HG02642 (cell line): ENCODE results near the gene WIPF1.

ENCODE experiments used
- ATAC-seq: cut with Tn5 transposase; IDR thresholded peaks from one replicate; pipeline ENCODE4 v1.9.1; 2021; ENCODE audit warnings: mild to moderate bottlenecking; ENCODE audit not compliant: unreplicated experiment, poor library complexity

The WIPF1 gene

DNA sequence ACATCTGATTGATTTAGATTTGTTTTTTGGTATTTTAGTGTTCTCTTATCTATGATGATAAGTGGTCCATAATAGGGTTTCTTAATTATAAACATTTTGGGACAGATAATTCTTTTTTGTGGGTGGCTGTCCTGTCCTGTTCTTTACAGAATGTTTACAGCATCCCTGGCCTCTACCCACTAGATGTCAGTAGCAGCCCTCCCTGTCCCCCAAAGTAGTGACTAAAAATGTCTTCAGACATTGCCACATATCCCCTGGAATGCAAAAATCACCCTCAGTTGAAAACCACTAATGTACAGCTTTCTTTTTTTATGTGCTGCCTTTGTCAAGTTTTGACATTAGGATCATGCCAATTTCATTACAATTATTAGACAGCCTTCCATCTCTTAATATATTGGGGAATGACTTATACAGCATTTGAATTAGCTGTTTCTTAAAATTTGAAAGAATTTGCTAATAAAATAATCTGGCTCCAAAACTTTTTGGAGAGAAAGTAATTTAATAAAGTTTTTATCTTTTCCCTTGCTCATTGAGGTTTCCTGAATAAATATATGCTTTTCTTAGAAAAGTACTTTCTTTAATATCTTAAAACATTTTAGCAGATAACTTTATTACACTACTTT is 19.5 kb downstream of the WIPF1 start:
- peak; percentile 54 for ATAC-seq

DNA sequence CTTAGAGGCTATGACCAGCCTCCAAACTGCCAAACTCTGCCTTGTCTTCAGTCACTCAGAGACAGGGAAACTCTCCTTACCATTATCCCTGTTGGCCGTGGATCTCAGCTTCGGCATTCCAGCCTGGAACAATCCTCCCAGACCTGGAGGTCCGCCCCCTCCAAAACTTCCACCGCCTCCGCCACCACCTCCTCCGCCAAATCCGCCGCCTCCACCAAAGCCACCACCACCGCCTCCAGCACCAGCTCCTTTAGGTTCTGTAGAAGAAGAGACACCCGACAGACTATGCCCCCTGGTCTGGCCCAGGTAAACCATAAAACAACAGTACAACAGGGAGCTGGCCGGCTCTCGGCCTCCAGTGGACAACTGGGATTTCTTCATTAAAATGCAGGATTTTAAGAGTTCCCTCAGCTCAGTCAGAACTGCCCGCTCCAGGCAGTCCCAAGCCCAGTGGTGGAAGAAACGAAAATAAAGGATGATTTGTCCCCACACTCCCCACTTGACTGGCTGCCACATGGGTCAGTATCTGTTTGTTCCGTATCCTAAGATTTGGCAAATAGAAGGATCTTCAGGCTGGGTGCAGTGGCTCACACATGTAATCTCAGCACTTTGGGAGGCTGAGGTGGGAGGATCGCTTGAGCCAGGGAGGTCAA is 22.4 kb downstream of the WIPF1 start:
- ATAC-seq = no peak

DNA sequence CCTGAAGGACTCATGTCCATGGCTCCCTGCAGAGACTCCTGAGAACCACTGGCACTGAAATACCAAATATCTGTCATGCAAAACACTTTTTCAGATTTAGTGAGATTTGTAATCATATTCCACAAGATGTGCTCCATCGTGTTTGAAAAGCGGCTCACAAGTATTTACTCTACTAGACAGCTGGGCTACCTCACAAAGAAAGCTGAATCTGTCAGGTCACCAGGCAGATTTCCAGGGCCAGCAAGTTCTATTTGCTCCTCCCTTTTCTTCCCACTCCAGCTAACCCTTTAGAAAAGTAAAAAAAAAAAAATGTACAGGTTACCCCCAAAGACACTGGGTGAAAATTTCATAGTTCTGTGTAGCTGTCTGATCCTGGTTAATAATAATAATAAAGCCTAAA is 22.9 kb downstream of the WIPF1 start:
- ATAC-seq = no peak

DNA sequence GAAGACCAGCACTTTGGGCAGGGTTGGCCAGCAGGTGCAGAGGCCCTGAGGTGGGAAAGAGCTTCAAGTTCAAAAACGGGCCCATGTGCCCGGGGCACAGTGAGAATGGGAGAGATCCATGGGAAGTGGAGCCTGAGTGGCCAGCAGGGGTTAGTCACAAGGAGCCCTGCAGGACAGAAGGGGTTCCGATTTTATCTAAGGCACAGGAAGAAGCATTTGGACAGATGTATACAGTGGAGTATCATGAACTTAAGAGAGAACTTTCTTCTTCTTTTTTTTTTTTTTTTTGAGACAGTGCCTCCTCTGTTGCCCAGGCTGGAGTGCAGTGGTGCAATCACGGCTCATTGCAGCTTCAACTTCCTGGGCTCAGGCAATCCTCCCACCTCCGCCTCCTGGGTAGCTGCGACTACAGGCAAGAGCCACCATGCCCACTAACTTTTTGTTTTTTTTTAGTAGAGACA is 24.0 kb downstream of the WIPF1 start:
- no peak for ATAC-seq

DNA sequence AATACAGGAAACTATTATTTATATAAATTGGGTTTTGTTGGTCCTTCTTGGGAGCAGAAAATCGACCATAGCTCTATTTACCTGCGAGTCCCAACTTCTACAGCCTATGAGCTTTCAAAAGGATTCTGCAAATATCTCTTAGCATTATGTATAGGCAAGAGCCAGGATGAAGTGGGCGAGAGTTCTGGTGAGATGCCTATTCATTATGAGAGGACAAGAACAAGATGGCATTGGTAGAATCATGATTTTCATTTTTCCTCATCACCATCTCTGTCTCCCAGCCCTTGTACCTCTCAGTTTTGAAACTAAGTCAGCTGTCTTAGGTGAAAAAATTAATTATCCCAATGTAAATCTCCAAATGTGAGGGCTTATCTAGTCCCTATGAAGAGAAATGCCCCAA is 25.0 kb downstream of the WIPF1 start:
- ATAC-seq = no peak

DNA sequence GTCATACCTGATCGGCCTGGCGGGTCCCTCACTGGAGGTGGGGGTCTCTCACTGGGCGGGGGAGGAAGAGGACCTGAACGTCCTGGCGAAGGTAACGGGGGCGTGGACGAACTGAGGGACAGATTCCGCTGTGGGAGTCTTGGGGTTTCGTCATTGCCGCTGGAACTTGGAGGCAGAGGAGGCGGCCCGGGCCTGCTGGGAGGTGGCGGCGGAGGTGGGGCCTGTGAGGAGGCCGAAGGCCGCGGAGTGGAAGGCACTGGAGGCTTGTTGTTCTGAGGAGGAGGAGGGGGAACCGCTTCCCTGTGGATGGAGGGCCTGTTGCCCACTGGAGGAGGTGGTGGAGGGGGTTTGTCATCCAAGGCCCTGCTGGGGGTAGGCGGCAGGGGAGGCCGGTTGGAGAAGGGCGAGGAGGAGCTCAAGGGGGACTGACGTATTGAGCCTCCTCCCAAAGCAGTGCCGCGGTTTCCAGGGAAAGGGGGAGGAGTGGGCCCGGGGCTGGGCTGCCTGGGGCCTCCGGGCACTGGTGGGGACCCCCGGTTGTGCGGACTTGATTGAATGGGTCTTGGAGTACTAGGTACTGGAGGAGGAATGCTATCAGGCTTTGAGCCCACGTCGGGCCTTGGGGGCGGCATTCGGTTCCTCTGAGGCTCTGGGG is 25.8 kb downstream of the WIPF1 start:
- no peak for ATAC-seq

DNA sequence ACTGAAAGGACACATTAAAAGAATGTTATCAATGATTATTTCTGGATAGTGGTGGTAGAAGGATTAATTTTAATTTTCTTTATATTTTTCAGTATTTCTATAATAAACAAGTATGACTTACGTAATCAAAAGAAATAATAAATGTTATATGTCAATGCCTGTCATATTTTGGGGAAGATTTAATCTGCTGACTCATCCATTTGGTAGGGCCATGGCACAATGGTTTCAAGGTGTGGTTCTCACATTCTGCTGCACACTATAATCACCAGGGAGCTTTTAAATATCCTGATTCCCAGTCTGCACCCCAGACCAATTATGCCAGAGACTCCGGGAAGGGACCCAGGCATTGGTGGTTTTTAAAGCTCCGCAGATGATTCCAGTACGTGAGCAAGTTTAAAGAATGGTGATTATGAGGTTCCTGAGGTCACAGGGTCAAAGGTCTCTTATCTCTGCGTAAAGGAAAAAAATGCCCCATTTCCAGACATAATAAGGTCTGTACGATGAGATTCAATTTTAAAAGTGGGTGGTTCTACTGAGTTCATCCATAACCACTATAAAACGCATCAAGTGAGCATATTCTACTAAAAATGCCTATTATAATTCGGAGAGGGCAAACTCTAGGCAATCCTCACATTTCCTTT is 27.2 kb downstream of the WIPF1 start:
- no peak for ATAC-seq

DNA sequence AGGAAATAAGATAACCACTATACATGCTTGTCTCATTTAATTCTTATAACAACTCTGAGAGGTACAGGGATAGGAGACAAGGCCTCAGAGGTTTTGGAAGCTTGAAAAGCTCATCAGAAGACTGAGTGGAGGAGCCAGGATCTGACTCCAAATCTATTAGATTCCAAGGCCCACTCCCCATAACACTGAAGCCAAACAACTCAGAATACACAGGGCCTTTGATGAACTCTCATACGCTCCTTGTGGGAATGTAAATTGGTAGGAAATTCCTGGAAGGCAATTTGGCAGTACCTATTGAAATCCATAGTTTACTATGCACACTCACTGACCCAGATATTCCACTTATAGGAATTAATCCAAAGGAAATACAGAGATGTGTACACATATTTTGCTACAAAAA is 27.9 kb downstream of the WIPF1 start:
- no peak for ATAC-seq

DNA sequence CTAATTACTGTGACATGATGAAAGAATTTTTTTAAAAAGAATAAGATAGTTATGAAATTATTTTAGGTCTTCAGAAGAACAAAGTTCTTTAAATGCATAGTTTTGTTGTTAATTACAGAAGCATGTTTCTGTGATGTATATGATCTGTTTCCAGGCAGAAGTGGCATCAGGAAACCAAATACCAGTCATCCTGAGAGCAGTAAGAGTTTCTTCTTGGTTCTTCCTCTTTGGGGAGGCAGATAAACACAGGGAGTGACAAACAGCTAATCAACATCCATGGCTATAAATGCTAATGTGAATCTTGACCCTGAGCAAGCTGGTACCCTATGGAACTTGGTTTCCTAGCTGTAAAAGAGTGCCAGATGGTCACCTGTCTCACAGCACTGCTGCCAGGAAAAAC is 29.2 kb downstream of the WIPF1 start:
- no peak for ATAC-seq

DNA sequence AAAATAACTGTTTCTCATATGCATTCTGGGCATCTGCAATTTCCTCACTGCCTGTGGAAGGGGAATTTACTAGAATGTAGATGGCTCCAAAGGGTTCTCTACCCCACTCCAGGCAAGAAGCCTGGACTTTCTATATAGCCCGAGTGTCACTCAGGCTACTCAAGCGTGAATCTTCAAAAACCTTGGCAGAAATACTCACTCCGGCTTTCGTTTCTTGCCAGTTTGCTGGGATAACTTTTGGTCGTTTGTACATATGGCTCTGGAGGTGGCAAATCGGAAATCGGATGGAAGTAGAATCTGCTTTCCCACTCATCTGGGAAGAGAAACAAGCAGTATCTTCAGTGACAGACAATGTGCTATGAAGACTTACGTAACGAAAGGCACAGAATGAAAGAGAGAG is 30.7 kb downstream of the WIPF1 start:
- ATAC-seq = no peak

DNA sequence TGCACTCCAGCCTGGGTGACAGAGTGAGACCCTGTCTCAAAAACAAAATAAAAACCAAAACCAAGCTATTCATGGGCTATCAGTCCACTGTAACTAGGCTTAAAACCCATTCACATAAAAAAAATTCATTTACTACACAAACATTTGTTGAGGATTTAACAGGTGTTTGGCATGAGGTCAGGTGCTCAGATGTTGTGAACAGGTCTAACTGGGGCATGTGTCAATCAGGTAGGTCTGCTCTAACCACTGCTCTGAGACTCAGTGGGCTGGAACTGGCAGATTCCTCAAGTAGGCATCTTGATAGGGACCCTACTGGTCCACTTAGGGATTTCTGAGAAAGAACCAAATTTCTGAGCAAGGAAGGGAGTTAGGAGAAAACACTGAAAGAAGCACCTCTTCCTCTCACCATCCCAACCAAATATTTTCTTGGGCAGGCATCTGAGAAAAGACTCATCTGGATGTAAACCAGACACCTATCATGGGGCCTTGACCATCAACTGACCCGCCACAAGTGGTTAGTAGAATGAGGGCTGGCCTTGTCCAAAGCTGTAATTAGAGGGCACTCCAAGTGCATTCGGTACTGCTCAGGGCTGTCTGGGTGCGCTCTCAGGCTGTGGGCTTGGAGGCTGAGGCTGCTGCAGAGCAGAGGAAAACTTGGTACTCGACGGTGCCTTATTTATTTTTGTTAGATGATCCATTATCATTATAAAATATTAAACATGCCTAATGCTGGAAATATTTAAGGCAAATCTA is 33.9 kb downstream of the WIPF1 start:
- no peak for ATAC-seq

DNA sequence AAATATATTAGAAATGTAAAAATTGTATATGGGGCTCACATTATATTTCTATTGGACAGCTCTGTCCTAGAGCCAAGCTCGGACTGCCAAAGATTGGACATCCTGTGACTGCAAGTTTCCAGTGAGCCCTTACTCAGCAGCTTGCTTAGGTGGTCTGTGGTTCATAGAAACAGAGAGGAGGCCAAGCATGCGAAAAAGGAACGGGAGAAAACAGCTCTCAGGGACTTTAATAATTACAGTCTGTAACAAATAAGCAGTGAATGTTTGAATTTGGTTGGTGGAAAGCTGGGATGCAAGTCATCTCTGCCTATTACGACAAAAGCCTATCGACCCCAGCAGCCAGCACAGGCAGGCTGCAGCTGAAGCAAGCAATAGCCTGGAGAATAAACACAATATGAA is 35.6 kb downstream of the WIPF1 start:
- no peak for ATAC-seq

DNA sequence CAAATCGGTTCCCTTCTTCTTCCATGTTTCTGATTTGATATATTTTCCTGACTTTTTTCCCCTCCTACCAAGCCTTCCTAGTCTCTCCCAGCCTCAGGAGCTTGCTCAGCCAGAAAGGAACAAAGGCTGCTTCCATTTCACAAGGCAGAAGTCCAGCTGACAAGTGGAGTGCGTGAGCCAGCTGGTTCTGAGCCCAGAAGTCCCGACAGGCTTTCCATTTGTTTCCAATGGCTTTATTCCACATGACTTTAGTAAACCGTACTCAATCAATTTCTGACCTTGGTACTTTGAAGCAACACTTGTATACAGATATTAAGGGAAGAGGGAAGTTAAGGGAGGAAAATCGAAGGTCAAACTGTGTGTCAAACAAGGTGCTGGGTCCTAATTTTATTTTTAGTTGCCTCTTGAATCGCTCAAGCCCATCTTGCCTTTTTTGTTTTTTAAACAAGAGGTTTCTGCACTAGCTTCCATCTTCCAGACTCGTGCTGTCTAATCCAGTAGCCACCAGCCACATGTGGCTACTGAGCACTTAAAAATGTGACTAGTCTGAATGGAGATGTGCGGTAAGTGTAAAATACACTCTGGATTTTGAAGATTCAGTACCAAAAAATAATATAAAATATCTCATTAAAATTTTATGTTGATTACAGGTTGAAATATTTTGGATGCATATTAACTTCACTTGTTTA is 36.2 kb downstream of the WIPF1 start:
- ATAC-seq = no peak

DNA sequence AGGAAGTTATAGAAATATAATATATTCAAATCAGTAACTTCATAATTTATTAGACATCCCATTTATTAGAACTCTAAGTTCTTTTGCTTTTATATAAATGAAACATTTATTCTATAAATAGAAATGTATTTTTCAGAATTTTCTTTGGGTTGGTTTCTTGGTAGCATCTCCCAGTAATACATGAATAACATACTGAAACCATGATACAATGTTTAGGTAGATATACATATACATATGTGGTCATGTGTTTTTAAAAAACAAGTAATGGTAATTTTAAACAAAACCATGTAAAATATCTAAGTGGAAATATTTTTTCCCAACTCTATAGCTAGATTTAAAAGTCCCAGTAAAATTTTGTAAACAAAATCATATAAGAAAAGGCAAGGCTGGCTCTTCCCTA is 36.9 kb downstream of the WIPF1 start:
- ATAC-seq = no peak

DNA sequence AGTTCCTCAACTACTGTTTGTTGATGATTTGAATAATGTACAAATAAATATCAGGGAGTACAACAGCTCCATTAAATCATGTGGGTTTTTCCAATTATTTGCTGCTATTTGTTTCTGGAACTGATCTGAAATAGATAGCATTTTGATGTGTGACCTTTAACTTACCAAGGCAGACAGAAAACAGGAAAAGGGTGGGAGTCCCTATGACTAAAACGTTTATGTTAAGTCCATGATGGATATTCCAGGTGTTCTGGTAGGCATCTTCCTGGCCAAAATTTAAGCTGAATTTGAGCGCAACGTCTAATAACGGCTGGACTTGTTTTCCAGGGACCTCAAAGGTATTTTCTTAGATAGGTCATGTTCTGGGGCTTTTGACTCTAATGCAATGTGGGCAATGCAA is 41.6 kb downstream of the WIPF1 start:
- ATAC-seq = no peak

DNA sequence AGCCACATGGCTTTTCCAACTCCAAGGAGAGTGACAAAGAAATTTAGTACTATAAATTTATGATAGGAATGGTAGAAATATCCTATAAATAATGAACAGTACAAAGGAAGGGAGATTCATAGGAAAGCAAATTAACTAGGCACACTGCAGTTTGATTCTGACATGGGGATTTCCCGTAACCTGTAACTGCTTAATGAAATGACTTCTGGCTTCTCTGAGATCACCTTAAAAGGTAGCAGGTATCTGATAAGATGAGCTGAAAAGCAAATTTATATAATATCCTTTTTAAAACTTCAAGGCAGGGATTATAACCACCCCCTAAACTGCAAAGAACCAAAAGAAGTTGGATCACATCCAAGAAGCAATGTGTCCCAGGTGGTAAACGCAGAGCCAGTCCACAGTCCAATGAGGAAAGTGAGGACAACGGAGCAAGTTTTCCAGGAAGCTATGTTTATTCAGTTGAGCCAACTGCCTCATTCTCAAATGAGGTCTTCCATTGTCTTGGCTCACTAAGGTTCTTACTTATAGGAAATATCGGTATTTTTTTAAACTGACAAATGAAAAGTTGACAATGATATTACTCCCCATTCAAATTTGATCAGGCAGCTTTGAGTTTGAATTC is 43.0 kb downstream of the WIPF1 start:
- no peak for ATAC-seq

DNA sequence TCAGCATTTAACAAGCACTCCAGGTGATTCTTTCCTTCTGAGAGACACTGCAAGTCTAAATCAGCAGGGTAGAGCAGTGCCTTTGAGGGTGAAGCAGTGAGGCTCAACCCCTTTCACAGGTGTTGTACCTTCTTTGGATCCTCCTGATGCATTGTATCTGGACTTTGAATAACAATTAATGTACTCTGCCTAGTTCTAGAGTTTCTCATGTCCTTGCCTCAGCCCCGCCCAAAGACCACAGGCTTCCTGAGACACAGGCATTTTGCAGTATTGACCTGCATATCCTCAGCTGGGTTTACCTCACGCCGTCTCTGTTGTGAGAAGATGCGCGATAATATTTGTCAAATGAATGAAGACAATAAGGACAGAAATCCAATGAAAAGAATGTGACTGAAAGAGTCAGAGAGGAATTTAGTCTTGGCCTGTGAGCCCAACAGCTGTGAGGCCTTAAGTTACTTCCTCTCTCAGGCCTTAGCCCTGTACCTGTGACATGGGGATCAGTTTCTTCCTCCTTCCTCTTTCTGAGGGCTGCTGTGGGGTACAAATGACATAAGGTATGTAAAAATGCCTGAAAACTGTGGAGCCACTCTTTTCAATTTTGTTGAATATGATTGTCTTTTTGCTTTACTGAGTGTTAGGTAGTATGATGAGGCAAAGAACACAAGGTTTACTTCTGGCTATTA is 43.7 kb downstream of the WIPF1 start:
- ATAC-seq = peak; percentile 76

DNA sequence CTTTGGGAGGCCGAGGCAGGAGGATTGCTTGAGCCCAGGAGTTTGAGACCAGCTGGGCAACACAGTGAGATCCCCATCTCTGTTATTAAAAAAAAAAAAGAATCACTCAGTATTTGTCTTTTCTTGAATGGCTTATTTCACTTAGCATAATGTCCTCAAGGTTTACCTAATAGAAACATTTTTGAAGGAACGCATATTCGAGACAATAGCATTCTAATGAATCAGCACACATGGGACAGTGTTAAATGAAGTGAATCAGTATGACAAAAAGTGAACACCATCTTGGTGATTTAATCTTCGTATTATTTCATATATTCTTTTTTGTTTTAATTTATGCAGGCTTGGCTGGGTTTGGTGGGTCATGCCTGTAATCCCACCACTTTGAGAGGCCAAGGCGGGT is 44.7 kb downstream of the WIPF1 start:
- ATAC-seq = no peak

DNA sequence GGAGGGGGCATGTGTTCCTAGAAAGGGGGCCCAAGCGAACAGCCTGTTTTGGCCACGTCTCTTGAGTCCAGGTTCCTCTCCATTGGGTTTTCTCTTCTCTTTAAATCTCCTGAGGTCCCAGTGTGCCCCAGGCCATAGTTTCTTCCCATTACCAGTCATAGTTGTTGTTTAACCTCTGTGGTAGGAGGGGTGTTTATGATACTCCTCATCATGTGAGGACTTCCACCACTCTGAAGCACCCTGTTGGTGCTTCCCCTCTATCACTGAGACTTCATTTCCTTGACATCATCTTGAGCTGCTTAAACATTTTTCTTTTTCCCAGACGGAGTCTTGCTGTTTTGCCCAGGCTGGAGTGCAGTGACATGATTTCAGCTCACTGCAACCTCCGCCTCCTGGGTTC is 45.9 kb downstream of the WIPF1 start:
- ATAC-seq = no peak
